Hepatocyte (in vitro differentiated cells): ENCODE data around the gene BICD2. TPM values are rescaled to one million over a fixed set of nuclear protein-coding genes. Genes with fewer than 3 reads are reported as not detected.

Experiments
- DNase-seq: peaks from one replicate; pipeline ENCODE4 v3.0.0-alpha.2; 2016; ENCODE audit warnings: low spot score
- H2AFZ ChIP-seq: fragments of 200-600 bp; sonication (generic); 2 replicates; pipeline ENCODE4 v1.6.0; 2016; ENCODE audit warnings: antibody characterized with exemption, mild to moderate bottlenecking
- H3K27ac ChIP-seq: fragments of 200-600 bp; sonication (generic); 2 replicates; pipeline ENCODE4 v1.5.1; 2016; ENCODE audit warnings: mild to moderate bottlenecking
- H3K27me3 ChIP-seq: fragments of 200-600 bp; sonication (generic); 2 replicates; pipeline ENCODE4 v1.6.1; 2016
- H3K36me3 ChIP-seq: fragments of 200-600 bp; sonication (generic); replicated peaks from 2 replicates; pipeline ENCODE4 v1.5.1; 2016; ENCODE audit warnings: low read depth; ENCODE audit not compliant: insufficient read depth
- H3K4me1 ChIP-seq: fragments of 200-600 bp; sonication (generic); 2 replicates; pipeline ENCODE4 v1.5.1; 2016; ENCODE audit warnings: mild to moderate bottlenecking, moderate library complexity; ENCODE audit not compliant: insufficient read depth
- H3K4me2 ChIP-seq: fragments of 200-600 bp; sonication (generic); 2 replicates; pipeline ENCODE4 v1.6.0; 2016
- H3K4me3 ChIP-seq: fragments of 200-600 bp; sonication (generic); 2 replicates; pipeline ENCODE4 v1.5.1; 2016; ENCODE audit warnings: mild to moderate bottlenecking
- H3K79me2 ChIP-seq: fragments of 200-600 bp; sonication (generic); 2 replicates; pipeline ENCODE4 v1.6.0; 2017; ENCODE audit warnings: mild to moderate bottlenecking
- H3K9me2 ChIP-seq: fragments of 200-600 bp; sonication (generic); replicated peaks from 2 replicates; pipeline ENCODE4 v1.6.0; 2017; ENCODE audit warnings: mild to moderate bottlenecking; ENCODE audit not compliant: insufficient read depth
- H3K9me3 ChIP-seq: fragments of 200-600 bp; sonication (generic); 2 replicates; pipeline ENCODE4 v1.5.1; 2016; ENCODE audit warnings: low read depth, mild to moderate bottlenecking
- H4K20me1 ChIP-seq: fragments of 200-600 bp; sonication (generic); 2 replicates; pipeline ENCODE4 v1.6.0; 2016; ENCODE audit warnings: mild to moderate bottlenecking; ENCODE audit not compliant: insufficient read depth, poor library complexity, severe bottlenecking
- CTCF ChIP-seq: fragments of 200-600 bp; sonication (generic); IDR thresholded peaks from 2 replicates; pipeline ENCODE4 v1.5.1; 2016; ENCODE audit warnings: antibody characterized with exemption, mild to moderate bottlenecking; ENCODE audit not compliant: poor library complexity
- EZH2 ChIP-seq: fragments of 200-600 bp; sonication (generic); IDR thresholded peaks from 2 replicates; pipeline ENCODE4 v1.6.1; 2016; ENCODE audit warnings: antibody characterized with exemption, mild to moderate bottlenecking, borderline replicate concordance
- EZH2phosphoT487 ChIP-seq: fragments of 200-600 bp; sonication (generic); IDR thresholded peaks from one replicate; pipeline ENCODE4 v1.6.1; 2018; ENCODE audit warnings: antibody characterized with exemption, mild to moderate bottlenecking, low read depth, moderate library complexity; ENCODE audit not compliant: unreplicated experiment, severe bottlenecking
- WGBS: methylation state at CpG from one replicate; pipeline ENCODE4 v1.1.6; 2016; ENCODE audit warnings: low lambda C conversion rate; ENCODE audit errors: missing lambda C conversion rate; 5-methylcytosine and 5-hydroxymethylcytosine counted together
- polyA plus RNA-seq: library from polyadenylated mRNA; unstranded; fragments of >200 nt; fragmentation: Nextera tagmentation; extraction: Ambion mirVana; gene quantifications from 2 replicates; pipeline ENCODE4 v1.2.1, GENCODE V29; 2016
- total RNA-seq: library from RNA; depleted of rRNA; stranded (reverse); fragments of >200 nt; gene quantifications from 2 replicates; pipeline ENCODE4 v1.2.3, GENCODE V29; 2014

The BICD2 gene
- total and polyA plus RNA-seq, 2 experiments from 2014 or later: 13.2 to 25.7 TPM

GRCh38 chr9:92710368-92710767, 54.3 kb downstream of the BICD2 start:
- TF ChIP-seq EZH2phosphoT487 (no peak), CTCF (no peak), EZH2 (no peak)
- no peaks in the 10 kb centered on the region for H3K4me1 ChIP-seq
- H3K4me3 ChIP-seq: no peak overlapping the region
- no peaks in the 10 kb centered on the region for H3K9me3 ChIP-seq
- no peaks in the 10 kb centered on the region for H3K9me2 ChIP-seq
- no peak overlapping the region for H3K27ac ChIP-seq
- H3K36me3 ChIP-seq: no peaks in the 10 kb centered on the region
- no peaks in the 10 kb centered on the region for H3K27me3 ChIP-seq
- no peak for DNase-seq
- no peak overlapping the region for H3K4me2 ChIP-seq
- WGBS: 97% methylated on average over 3 of the region's 3 CpGs
- H2AFZ ChIP-seq: no peak overlapping the region
- H4K20me1 ChIP-seq: no peaks in the 10 kb centered on the region
- no peaks in the 10 kb centered on the region for H3K79me2 ChIP-seq

- Histone ChIP-seq H3K9me3 (no peaks in the 10 kb centered on the region), H3K79me2 (no peaks in the 10 kb centered on the region), H2AFZ (no peak overlapping the region), H3K36me3 (no peaks in the 10 kb centered on the region), H4K20me1 (no peaks in the 10 kb centered on the region), H3K4me2 (no peak overlapping the region), H3K4me1 (no peaks in the 10 kb centered on the region), H3K27me3 (no peaks in the 10 kb centered on the region), H3K4me3 (no peak overlapping the region), H3K27ac (no peak overlapping the region), H3K9me2 (no peaks in the 10 kb centered on the region)
- no peak for TF ChIP-seq EZH2
- TF ChIP-seq CTCF: no peak
- no peak for TF ChIP-seq EZH2phosphoT487
- 96% methylated on average over 3 of the region's 3 CpGs for WGBS
- DNase-seq: no peak
Observed at GRCh38 chr9:92709954-92710353, 54.7 kb downstream of the BICD2 start.

GRCh38 chr9:92709240-92709639, 55.4 kb downstream of the BICD2 start:
- Histone ChIP-seq H3K9me3 (no peaks in the 10 kb centered on the region), H3K4me2 (no peak overlapping the region), H3K27ac (no peak overlapping the region), H3K9me2 (no peaks in the 10 kb centered on the region), H4K20me1 (no peaks in the 10 kb centered on the region), H3K36me3 (no peaks in the 10 kb centered on the region), H2AFZ (no peak overlapping the region), H3K4me3 (no peak overlapping the region), H3K79me2 (no peaks in the 10 kb centered on the region), H3K27me3 (no peaks in the 10 kb centered on the region), H3K4me1 (no peaks in the 10 kb centered on the region)
- TF ChIP-seq EZH2phosphoT487 (no peak), CTCF (no peak), EZH2 (no peak)
- no peak for DNase-seq

GRCh38 chr9:92707530-92707929, 57.1 kb downstream of the BICD2 start:
- H3K36me3 ChIP-seq: no peaks in the 10 kb centered on the region
- no peaks in the 10 kb centered on the region for H3K9me2 ChIP-seq
- DNase-seq: no peak
- no peak overlapping the region for H3K4me3 ChIP-seq
- H3K9me3 ChIP-seq: no peaks in the 10 kb centered on the region
- no peak overlapping the region for H3K27ac ChIP-seq
- no peaks in the 10 kb centered on the region for H3K27me3 ChIP-seq
- H3K79me2 ChIP-seq: no peaks in the 10 kb centered on the region
- TF ChIP-seq EZH2: no peak
- no peak for TF ChIP-seq EZH2phosphoT487
- TF ChIP-seq CTCF: no peak
- no peak overlapping the region for H3K4me2 ChIP-seq
- H4K20me1 ChIP-seq: no peaks in the 10 kb centered on the region
- no peak overlapping the region for H2AFZ ChIP-seq
- no peaks in the 10 kb centered on the region for H3K4me1 ChIP-seq
